ENCODE measurements around the gene CBFA2T2. TPM values are rescaled to one million over a fixed set of nuclear protein-coding genes. Genes with fewer than 3 reads are reported as not detected.

Gene CBFA2T2
- polyA plus RNA-seq, 1 donor (not counting 4 experiments of a cell fraction or from before 2014, with no cell fraction given): 6.8 TPM

GRCh38 chr20:33556246-33556645 lies 66.3 kb downstream of the CBFA2T2 start:
- H3K4me2 ChIP-seq (ENCODE audit: control insufficient read depth, extremely low read depth, insufficient read depth, low read depth, low read length): no peak overlapping the region
- H4K20me1 ChIP-seq (ENCODE audit: control insufficient read depth, extremely low read depth, insufficient read depth, low read length): no peaks in the 10 kb centered on the region
- no peak for FAIRE-seq
- dilution Hi-C loops (cut with MboI; ENCODE audit: extremely low pct_ligation_motif_present, low sequenced_read_pairs): no loop called here
- no peaks in the 10 kb centered on the region for H3K36me3 ChIP-seq (ENCODE audit: control insufficient read depth in 2 of 2, extremely low read depth in 1 of 2, insufficient read depth in 2 of 2, low read length in 2 of 2)
- no peaks in the 10 kb centered on the region for H3K9me1 ChIP-seq (ENCODE audit: control insufficient read depth, extremely low read depth, insufficient read depth, low read length)
- no peaks in the 10 kb centered on the region for H3K9me3 ChIP-seq (ENCODE audit: control insufficient read depth, low read depth, low read length)
- no peaks in the 10 kb centered on the region for H3K27me3 ChIP-seq (ENCODE audit: control insufficient read depth, extremely low read depth, insufficient read depth, low read length)
- H3K79me2 ChIP-seq (ENCODE audit: control insufficient read depth, insufficient read depth, low read length): no peaks in the 10 kb centered on the region
- H3K4me1 ChIP-seq (ENCODE audit: control insufficient read depth, extremely low read depth, insufficient read depth, low read length): peaks cover 18% of the 10 kb centered on the region
- H3K9ac ChIP-seq (ENCODE audit: control insufficient read depth, extremely low read depth, insufficient read depth, low read length): no peak overlapping the region
- no peak for DNase-seq (ENCODE audit: low read depth, low spot score)
- TF ChIP-seq CTCF (optimal IDR thresholded peaks at IDR 0.05 in 1 of 3, IDR thresholded peaks at IDR 0.05 in 1 of 3, conservative IDR thresholded peaks at IDR 0.05 in 1 of 3; ENCODE audit: extremely low read depth in 1 of 3, insufficient read depth in 2 of 3, low read length in 3 of 3) (no peak), EZH2 (IDR thresholded peaks at IDR 0.05; ENCODE audit: low read length) (no peak)
- H3K27ac ChIP-seq (ENCODE audit: control insufficient read depth, insufficient read depth, low read length): no peak overlapping the region
- H2AFZ ChIP-seq (ENCODE audit: control insufficient read depth, low read length): no peak overlapping the region
- no peak overlapping the region for H3K4me3 ChIP-seq (ENCODE audit: control insufficient read depth in 2 of 3, extremely low read depth in 1 of 3, insufficient read depth in 2 of 3, low read depth in 1 of 3, low read length in 3 of 3)

GRCh38 chr20:33558348-33559144 lies 68.7 kb downstream of the CBFA2T2 start:
- H4K20me1 ChIP-seq (ENCODE audit: control insufficient read depth, extremely low read depth, insufficient read depth, low read length): no peaks in the 10 kb centered on the region

More at GRCh38 chr20:33558348-33559144, 68.7 kb downstream of the CBFA2T2 start:
- dilution Hi-C loops (cut with MboI; ENCODE audit: extremely low pct_ligation_motif_present, low sequenced_read_pairs): no loop called here
- Histone ChIP-seq H3K9me1 (ENCODE audit: control insufficient read depth, extremely low read depth, insufficient read depth, low read length) (no peaks in the 10 kb centered on the region), H3K4me2 (ENCODE audit: control insufficient read depth, extremely low read depth, insufficient read depth, low read depth, low read length) (no peak overlapping the region), H3K4me3 (ENCODE audit: control insufficient read depth in 2 of 3, extremely low read depth in 1 of 3, insufficient read depth in 2 of 3, low read depth in 1 of 3, low read length in 3 of 3) (no peak overlapping the region), H3K9me3 (ENCODE audit: control insufficient read depth, low read depth, low read length) (no peaks in the 10 kb centered on the region), H3K79me2 (ENCODE audit: control insufficient read depth, insufficient read depth, low read length) (no peaks in the 10 kb centered on the region), H3K27me3 (ENCODE audit: control insufficient read depth, extremely low read depth, insufficient read depth, low read length) (no peaks in the 10 kb centered on the region), H3K4me1 (ENCODE audit: control insufficient read depth, extremely low read depth, insufficient read depth, low read length) (peaks cover 27% of the 10 kb centered on the region), H3K27ac (ENCODE audit: control insufficient read depth, insufficient read depth, low read length) (no peak overlapping the region), H3K9ac (ENCODE audit: control insufficient read depth, extremely low read depth, insufficient read depth, low read length) (no peak overlapping the region), H3K36me3 (ENCODE audit: control insufficient read depth in 2 of 2, extremely low read depth in 1 of 2, insufficient read depth in 2 of 2, low read length in 2 of 2) (no peaks in the 10 kb centered on the region), H2AFZ (ENCODE audit: control insufficient read depth, low read length) (no peak overlapping the region)
- TF ChIP-seq EZH2 (IDR thresholded peaks at IDR 0.05; ENCODE audit: low read length) (no peak), CTCF (optimal IDR thresholded peaks at IDR 0.05 in 1 of 3, IDR thresholded peaks at IDR 0.05 in 1 of 3, conservative IDR thresholded peaks at IDR 0.05 in 1 of 3; ENCODE audit: extremely low read depth in 1 of 3, insufficient read depth in 2 of 3, low read length in 3 of 3) (no peak)
- no peak for DNase-seq (ENCODE audit: low read depth, low spot score)
- no peak for FAIRE-seq

All from keratinocyte (primary cell).